ENCODE results near the gene ASMT.

ASMT gene

GRCh38 chrX:1591863-1592469, 22.9 kb upstream of the ASMT start:
- no peaks in the 10 kb centered on the region for H3K9me3 ChIP-seq
- H3K4me1 ChIP-seq: no peaks in the 10 kb centered on the region; the same call in 1 of the 2 replicates
- peak overlapping the region; percentile 71 for H3K4me3 ChIP-seq
- peak in 1 of 2 experiments; percentile 22 for DNase-seq (ENCODE audit: low spot score in 2 of 2)
- H3K36me3 ChIP-seq (replicated peaks): peaks cover 31% of the 10 kb centered on the region
- in situ Hi-C loops (cut with MboI; ENCODE audit: low sequenced_read_pairs): no loop called here
- H3K27me3 ChIP-seq (ENCODE audit: low read depth): no peaks in the 10 kb centered on the region

GRCh38 chrX:1592470-1593142, 22.3 kb upstream of the ASMT start:
- H3K4me3 ChIP-seq: peak overlapping the region; percentile 71
- DNase-seq (ENCODE audit: low spot score in 2 of 2): no peak
- H3K9me3 ChIP-seq: no peaks in the 10 kb centered on the region
- H3K36me3 ChIP-seq (replicated peaks): peaks cover 36% of the 10 kb centered on the region
- no peaks in the 10 kb centered on the region; the same call in 1 of the 2 replicates for H3K4me1 ChIP-seq
- H3K27me3 ChIP-seq (ENCODE audit: low read depth): no peaks in the 10 kb centered on the region
- in situ Hi-C loops (cut with MboI; ENCODE audit: low sequenced_read_pairs): no loop called here

GRCh38 chrX:1593286-1594271, 21.3 kb upstream of the ASMT start:
- in situ Hi-C loops (cut with MboI; ENCODE audit: low sequenced_read_pairs): no loop called here
- H3K27me3 ChIP-seq (ENCODE audit: low read depth): no peaks in the 10 kb centered on the region
- peaks cover 45% of the 10 kb centered on the region for H3K36me3 ChIP-seq (replicated peaks)
- no peaks in the 10 kb centered on the region; the same call in 1 of the 2 replicates for H3K4me1 ChIP-seq
- DNase-seq (ENCODE audit: low spot score in 2 of 2): no peak
- H3K4me3 ChIP-seq: no peak overlapping the region; the same call in 1 of the 2 replicates
- no peaks in the 10 kb centered on the region for H3K9me3 ChIP-seq

GRCh38 chrX:1595711-1596060, 19.2 kb upstream of the ASMT start:
- Histone ChIP-seq H3K9me3 (no peaks in the 10 kb centered on the region), H3K4me3 (no peak overlapping the region), H3K4me1 (no peaks in the 10 kb centered on the region; the same call in 1 of the 2 replicates), H3K36me3 (replicated peaks) (peaks cover 64% of the 10 kb centered on the region), H3K27me3 (ENCODE audit: low read depth) (no peaks in the 10 kb centered on the region)
- in situ Hi-C loops (cut with MboI; ENCODE audit: low sequenced_read_pairs): no loop called here
- DNase-seq (ENCODE audit: low spot score in 2 of 2): no peak

GRCh38 chrX:1596676-1597344, 18.0 kb upstream of the ASMT start:
- in situ Hi-C loops (cut with MboI; ENCODE audit: low sequenced_read_pairs): no loop called here
- H3K27me3 ChIP-seq (ENCODE audit: low read depth): no peaks in the 10 kb centered on the region

GRCh38 chrX:1597345-1598020, 17.4 kb upstream of the ASMT start:
- Histone ChIP-seq H3K4me1 (no peaks in the 10 kb centered on the region; the same call in 1 of the 2 replicates), H3K27me3 (ENCODE audit: low read depth) (no peaks in the 10 kb centered on the region), H3K9me3 (no peaks in the 10 kb centered on the region), H3K36me3 (replicated peaks) (peaks cover 82% of the 10 kb centered on the region), H3K4me3 (no peak overlapping the region)
- in situ Hi-C loops (cut with MboI; ENCODE audit: low sequenced_read_pairs): no loop called here
- DNase-seq (ENCODE audit: low spot score in 2 of 2): no peak

More at GRCh38 chrX:1596676-1597344, 18.0 kb upstream of the ASMT start:
- no peaks in the 10 kb centered on the region; the same call in 1 of the 2 replicates for H3K4me1 ChIP-seq
- no peak overlapping the region for H3K4me3 ChIP-seq
- H3K9me3 ChIP-seq: no peaks in the 10 kb centered on the region
- no peak for DNase-seq (ENCODE audit: low spot score in 2 of 2)
- H3K36me3 ChIP-seq (replicated peaks): peaks cover 76% of the 10 kb centered on the region

- DNase-seq (ENCODE audit: low spot score in 2 of 2): no peak
- Histone ChIP-seq H3K36me3 (replicated peaks) (peaks cover 86% of the 10 kb centered on the region), H3K9me3 (no peaks in the 10 kb centered on the region), H3K4me1 (no peaks in the 10 kb centered on the region), H3K4me3 (no peak overlapping the region), H3K27me3 (ENCODE audit: low read depth) (no peaks in the 10 kb centered on the region)
- in situ Hi-C loops (cut with MboI; ENCODE audit: low sequenced_read_pairs): no loop called here
These were observed 16.6 kb upstream of the ASMT start for GRCh38 chrX:1598021-1598875.

GRCh38 chrX:1598876-1599790, 15.7 kb upstream of the ASMT start:
- Histone ChIP-seq H3K4me1 (no peaks in the 10 kb centered on the region), H3K9me3 (no peaks in the 10 kb centered on the region), H3K36me3 (replicated peaks) (peaks cover 78% of the 10 kb centered on the region), H3K27me3 (ENCODE audit: low read depth) (no peaks in the 10 kb centered on the region), H3K4me3 (no peak overlapping the region)
- in situ Hi-C loops (cut with MboI; ENCODE audit: low sequenced_read_pairs): no loop called here
- DNase-seq (ENCODE audit: low spot score in 2 of 2): no peak

- DNase-seq (ENCODE audit: low spot score in 2 of 2): no peak
- Histone ChIP-seq H3K9me3 (no peaks in the 10 kb centered on the region), H3K4me3 (no peak overlapping the region), H3K4me1 (no peaks in the 10 kb centered on the region), H3K36me3 (replicated peaks) (peaks cover 71% of the 10 kb centered on the region), H3K27me3 (ENCODE audit: low read depth) (no peaks in the 10 kb centered on the region)
- in situ Hi-C loops (cut with MboI; ENCODE audit: low sequenced_read_pairs): no loop called here
These were observed 15.0 kb upstream of the ASMT start for GRCh38 chrX:1599791-1600405.

- Histone ChIP-seq H3K36me3 (replicated peaks) (peaks cover 64% of the 10 kb centered on the region), H3K27me3 (ENCODE audit: low read depth) (no peaks in the 10 kb centered on the region), H3K4me3 (no peak overlapping the region), H3K4me1 (no peaks in the 10 kb centered on the region), H3K9me3 (no peaks in the 10 kb centered on the region)
- DNase-seq (ENCODE audit: low spot score in 2 of 2): no peak
- in situ Hi-C loops (cut with MboI; ENCODE audit: low sequenced_read_pairs): no loop called here
These were observed 14.3 kb upstream of the ASMT start for GRCh38 chrX:1600406-1601050.
